GM19240 (cell line): ENCODE data around the gene DNHD1.

Experiments
- DNase-seq: peaks from one replicate; pipeline ENCODE4 v3.0.0; 2011; ENCODE audit warnings: low spot score; ENCODE audit not compliant: insufficient read length

DNHD1 gene

GRCh38 chr11:6497069-6497839 is at the start of gene DNHD1:
DNHD1 (plus strand) TSS chr11:6497280; CDS start chr11:6498216, 936 bp downstream.
- DNase-seq, result no peak

- DNase-seq, result no peak
Observed at GRCh38 chr11:6448574-6448973, 48.5 kb upstream of the DNHD1 start.

- DNase-seq, result no peak
Observed at GRCh38 chr11:6452219-6452618, 44.9 kb upstream of the DNHD1 start.

GRCh38 chr11:6453152-6453551 is 43.9 kb upstream of the DNHD1 start:
- no peak for DNase-seq

- DNase-seq, result no peak
Observed at GRCh38 chr11:6455070-6455469, 42.0 kb upstream of the DNHD1 start.

- DNase-seq, result no peak
Observed at GRCh38 chr11:6456361-6457073, 40.6 kb upstream of the DNHD1 start.

- no peak for DNase-seq
Observed at GRCh38 chr11:6457581-6458320, 39.3 kb upstream of the DNHD1 start.

GRCh38 chr11:6458352-6459098 is 38.6 kb upstream of the DNHD1 start:
- DNase-seq, result no peak

- DNase-seq, result no peak
Observed at GRCh38 chr11:6459099-6459450, 38.0 kb upstream of the DNHD1 start.

- peak; percentile 80 for DNase-seq
Observed at GRCh38 chr11:6468712-6469495, 28.2 kb upstream of the DNHD1 start.

- no peak for DNase-seq
Observed at GRCh38 chr11:6469599-6469998, 27.5 kb upstream of the DNHD1 start.

GRCh38 chr11:6472934-6473333 is 24.1 kb upstream of the DNHD1 start:
- DNase-seq, result no peak

- peak; percentile 74 for DNase-seq
Observed at GRCh38 chr11:6473451-6474412, 23.3 kb upstream of the DNHD1 start, which contains the start of gene TRIM3. TRIM3 (minus strand) TSS chr11:6473941; CDS start chr11:6465695, 8,246 bp downstream.

- no peak for DNase-seq
Observed at GRCh38 chr11:6474413-6474792, 22.7 kb upstream of the DNHD1 start.

GRCh38 chr11:6474806-6475500 is 22.1 kb upstream of the DNHD1 start:
- DNase-seq, result no peak

- no peak for DNase-seq
Observed at GRCh38 chr11:6475936-6476335, 21.1 kb upstream of the DNHD1 start.

- no peak for DNase-seq
Observed at GRCh38 chr11:6476571-6476970, 20.5 kb upstream of the DNHD1 start.

- DNase-seq, result no peak
Observed at GRCh38 chr11:6480299-6480914, 16.7 kb upstream of the DNHD1 start.
